AG09309 (cell line): ENCODE data around the gene GRAPL.
"Not testable (repeated sequence)": the region's sequence is repeated elsewhere in the genome, so short reads cannot be mapped to it uniquely, and the experiment has no call there.

Experiments used
- DNase-seq: peaks from one replicate; pipeline ENCODE4 v3.0.0-alpha.2; 2010; ENCODE audit warnings: low read depth
- H3K4me3 ChIP-seq: 2 replicates; pipeline ENCODE4 v1.5.1; 2011; ENCODE audit warnings: mild to moderate bottlenecking, low read depth, low read length, moderate library complexity; ENCODE audit not compliant: control insufficient read depth

The GRAPL gene

GRCh38 chr17:19174422-19174821 is 47.0 kb downstream of the GRAPL start:
- DNase-seq, H3K4me3 ChIP-seq: not testable (repeated sequence)

- not testable (repeated sequence) for DNase-seq, H3K4me3 ChIP-seq
Measured at GRCh38 chr17:19175410-19175809, 48.0 kb downstream of the GRAPL start.

- not testable (repeated sequence) for DNase-seq
Measured at GRCh38 chr17:19181040-19181875, 53.9 kb downstream of the GRAPL start.

DNA sequence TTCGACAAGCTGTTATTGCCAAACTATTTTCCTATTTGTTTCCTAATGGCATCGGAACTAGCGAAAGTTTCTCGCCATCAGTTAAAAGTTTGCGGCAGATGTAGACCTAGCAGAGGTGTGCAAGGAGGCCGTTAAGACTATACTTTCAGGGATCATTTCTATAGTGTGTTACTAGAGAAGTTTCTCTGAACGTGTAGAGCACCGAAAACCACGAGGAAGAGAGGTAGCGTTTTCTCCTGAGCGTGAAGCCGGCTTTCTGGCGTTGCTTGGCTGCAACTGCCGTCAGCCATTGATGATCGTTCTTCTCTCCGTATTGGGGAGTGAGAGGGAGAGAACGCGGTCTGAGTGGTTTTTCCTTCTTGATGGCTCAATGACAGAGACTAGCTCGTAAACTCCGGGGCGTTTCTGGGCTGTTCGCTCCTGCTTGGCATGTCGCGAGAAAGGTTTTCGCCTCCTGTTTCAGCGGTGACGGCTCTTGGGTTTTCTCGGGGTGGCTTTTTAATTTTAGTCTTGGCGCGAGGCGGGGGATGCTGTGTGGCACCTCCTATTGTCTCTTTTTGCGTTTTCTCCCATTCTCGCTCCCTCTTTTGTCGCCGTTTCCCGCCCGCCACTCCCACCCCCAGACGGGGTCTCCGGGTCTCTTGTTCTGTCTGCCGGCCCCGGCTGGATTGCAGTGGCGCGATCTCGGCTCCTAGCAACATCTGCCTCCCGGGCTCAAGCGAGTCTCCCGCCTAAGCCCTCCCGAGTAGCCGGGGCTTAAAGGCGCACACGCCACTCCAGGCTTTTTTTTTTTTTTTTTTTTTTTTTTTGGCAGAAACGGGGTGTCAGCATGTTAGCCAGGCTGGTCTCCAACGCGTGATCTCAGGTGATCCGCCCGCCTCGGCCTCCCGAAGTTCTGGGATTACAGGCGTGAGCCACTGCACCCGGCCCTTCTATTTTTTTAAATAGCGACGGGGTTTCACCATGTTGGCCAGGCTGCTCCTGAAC is 60.8 kb downstream of the GRAPL start:
- H3K4me3 ChIP-seq, DNase-seq: not testable (repeated sequence)

More at GRCh38 chr17:19181040-19181875, 53.9 kb downstream of the GRAPL start:
- H3K4me3 ChIP-seq, result not testable (repeated sequence)

DNA sequence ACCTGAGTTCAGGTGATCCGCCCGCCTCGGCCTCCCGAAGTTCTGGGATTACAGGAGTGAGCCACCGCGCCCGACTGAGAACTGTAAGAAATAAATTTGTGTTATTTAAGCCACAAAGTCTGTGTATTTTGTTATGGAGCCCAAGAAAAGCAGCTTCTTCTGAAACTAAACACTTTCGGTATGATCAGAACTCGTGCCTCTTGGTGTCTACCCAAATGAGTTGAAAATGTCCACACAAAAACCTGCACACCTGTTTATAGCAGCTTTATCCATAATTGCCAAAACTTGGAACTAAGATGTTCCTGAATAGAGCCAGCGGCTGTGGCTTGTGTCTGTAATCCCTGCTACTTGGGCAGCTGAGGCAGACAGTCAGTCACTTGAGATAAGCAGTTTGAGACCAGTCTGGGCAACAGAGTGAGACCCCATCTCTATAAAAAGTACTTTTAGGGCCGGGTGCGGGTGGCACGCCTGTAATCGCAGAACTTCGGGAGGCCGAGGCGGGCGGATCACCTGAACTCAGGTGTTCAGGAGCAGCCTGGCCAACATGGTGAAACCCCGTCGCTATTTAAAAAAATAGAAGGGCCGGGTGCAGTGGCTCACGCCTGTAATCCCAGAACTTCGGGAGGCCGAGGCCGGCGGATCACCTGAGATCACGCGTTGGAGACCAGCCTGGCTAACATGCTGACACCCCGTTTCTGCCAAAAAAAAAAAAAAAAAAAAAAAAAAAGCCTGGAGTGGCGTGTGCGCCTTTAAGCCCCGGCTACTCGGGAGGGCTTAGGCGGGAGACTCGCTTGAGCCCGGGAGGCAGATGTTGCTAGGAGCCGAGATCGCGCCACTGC is 61.7 kb downstream of the GRAPL start:
- not testable (repeated sequence) for DNase-seq, H3K4me3 ChIP-seq

GRCh38 chr17:19189781-19190405 is 62.5 kb downstream of the GRAPL start:
- DNase-seq, H3K4me3 ChIP-seq: not testable (repeated sequence)

DNA sequence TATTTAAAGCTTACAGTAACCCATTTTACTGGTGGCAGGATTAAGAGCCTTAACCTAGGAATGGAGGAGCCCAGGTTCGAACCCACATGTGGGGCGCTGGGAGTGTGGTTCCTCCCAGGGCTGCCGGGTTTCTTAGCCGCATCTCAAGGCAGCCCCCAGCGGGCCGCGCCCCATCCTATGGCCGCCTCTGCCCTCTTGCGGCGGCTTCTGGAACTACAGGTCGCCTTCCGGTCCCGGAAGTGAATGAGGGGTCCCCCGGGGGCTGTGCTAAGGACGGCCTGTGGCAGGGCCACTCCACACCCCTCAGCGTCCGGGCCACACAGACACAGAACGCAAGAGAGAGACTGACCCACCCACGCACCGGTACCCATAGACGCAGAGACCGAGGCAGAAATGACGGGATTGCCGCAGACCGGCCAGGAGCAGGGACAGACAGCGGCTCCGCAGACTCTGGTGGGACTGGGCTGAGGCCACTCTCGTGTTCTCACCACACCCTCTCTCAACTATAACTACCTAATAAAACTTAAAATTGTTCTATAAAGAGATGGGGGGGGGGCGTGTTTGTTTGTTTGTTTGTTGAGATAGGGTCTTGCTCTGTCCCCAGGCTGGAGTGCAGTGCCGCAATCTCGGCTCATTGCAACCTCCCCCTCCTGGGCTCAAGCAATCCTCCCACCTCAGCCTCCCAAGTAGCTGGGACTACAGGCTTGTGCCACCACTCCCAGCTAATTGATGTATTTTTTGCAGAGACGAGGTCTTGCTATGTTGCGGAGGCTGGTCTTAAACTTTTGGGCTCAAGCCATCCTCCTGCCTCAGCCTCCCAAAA is 69.2 kb downstream of the GRAPL start:
- DNase-seq, result not testable (repeated sequence)
- H3K4me3 ChIP-seq, result peak overlapping the region; percentile 41

DNA sequence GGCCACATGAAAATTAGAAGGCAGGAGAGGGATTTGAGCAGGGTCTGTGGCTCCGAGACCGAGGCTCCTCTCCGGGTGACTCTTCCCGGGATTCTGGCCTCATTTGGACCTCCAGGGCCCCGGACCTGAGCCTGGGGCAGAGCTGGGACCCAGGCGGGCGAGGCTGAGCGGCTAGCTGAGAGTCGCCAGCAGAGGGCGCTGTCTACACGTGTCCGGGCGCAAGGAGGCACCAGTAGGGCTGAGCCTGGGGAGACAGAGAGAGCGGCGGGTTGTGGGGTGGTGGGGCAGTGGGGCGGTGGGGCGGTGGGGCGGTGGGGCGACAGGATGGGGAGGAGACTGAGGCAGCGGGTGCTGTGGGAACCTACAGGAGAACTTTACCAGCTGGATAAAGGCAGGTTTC is 75.1 kb downstream of the GRAPL start:
- DNase-seq, H3K4me3 ChIP-seq: not testable (repeated sequence)

DNA sequence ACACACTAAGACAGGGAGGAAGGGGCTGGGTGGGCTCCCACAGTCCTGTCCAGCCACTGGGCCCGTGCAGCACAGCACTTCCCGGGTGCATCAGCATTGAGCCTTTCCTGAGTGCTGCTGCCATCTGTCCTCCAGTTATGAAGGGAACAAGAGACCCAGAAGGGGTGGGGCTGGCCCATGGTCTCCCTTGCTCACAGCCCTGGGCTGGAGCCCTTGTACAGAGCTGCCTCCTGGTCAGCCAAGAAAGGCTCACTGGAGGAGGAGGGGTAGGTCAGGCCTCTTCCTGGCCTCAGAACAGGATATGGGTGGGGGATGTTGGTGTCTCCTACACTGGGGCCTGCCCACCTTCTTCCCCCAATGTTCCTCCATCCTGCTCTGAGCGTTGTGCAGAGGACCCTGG is 76.0 kb downstream of the GRAPL start:
- H3K4me3 ChIP-seq, DNase-seq: not testable (repeated sequence)
